ENCODE results near the gene TNNI2. TPM values are rescaled to one million over a fixed set of nuclear protein-coding genes. Genes with fewer than 3 reads are reported as not detected.

TNNI2 gene
- total RNA-seq, 2 donors from 2014 or later = not detected

DNA sequence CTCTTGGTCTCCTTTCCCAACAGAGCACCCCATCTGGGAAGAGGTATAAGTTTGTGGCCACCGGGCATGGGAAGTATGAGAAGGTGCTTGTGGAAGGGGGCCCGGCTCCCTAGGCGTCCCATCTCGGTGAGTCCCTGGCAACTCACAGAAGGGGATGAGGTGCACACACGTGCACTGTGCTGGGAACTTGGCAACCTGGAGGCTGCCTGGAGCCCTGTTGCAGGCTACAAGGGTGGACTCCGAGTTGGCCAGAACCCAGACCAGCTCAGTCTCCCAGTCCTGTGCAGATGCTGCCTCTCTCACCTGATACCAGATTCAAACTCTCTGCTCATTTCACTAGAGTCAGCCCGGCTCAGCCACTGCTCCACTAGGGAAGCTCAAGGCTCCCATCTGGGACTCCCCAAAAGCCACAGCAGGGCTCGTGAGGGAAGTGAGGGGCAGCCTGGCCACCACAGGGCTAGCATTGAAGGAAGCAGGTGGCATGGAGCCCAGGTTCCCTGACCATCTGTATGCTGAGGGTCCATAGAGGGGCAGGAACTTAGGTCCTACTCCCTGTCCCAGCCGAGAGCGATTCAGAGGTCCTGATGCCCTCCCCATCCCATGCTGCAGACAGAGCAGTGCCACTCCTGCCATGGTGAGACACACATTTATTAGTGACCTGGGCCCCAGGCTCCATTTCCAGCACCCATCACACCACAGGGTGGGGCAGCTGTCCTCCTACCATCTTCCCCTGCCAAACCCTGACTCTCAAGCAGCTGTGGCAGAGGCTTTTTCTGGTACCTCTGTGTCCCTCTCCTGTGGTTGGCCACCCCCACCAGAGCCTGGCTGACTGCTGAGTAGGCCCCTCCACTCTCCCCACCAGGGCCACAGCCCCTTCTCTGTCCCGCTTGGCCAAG, 48.9 kb downstream of the TNNI2 start:
- Histone ChIP-seq H3K27me3 (ENCODE audit: control insufficient read depth, insufficient read depth, low read length, poor library complexity, severe bottlenecking) (peaks cover 13% of the 10 kb centered on the region), H3K4me3 (ENCODE audit: low read length) (no peak overlapping the region), H3K4me1 (ENCODE audit: control insufficient read depth, insufficient read depth, low read length) (no peaks in the 10 kb centered on the region), H3K9ac (ENCODE audit: extremely low read depth, low read length, poor library complexity, severe bottlenecking) (no peak overlapping the region), H3K9me3 (ENCODE audit: control insufficient read depth, low read length) (no peaks in the 10 kb centered on the region), H3K36me3 (ENCODE audit: control insufficient read depth, insufficient read depth, low read length) (no peaks in the 10 kb centered on the region), H3K27ac (ENCODE audit: low read depth, low read length) (no peak overlapping the region)
- H3K4me1 Mint-ChIP-seq = no peaks in the 10 kb centered on the region
- TF ChIP-seq, protein P1, sequence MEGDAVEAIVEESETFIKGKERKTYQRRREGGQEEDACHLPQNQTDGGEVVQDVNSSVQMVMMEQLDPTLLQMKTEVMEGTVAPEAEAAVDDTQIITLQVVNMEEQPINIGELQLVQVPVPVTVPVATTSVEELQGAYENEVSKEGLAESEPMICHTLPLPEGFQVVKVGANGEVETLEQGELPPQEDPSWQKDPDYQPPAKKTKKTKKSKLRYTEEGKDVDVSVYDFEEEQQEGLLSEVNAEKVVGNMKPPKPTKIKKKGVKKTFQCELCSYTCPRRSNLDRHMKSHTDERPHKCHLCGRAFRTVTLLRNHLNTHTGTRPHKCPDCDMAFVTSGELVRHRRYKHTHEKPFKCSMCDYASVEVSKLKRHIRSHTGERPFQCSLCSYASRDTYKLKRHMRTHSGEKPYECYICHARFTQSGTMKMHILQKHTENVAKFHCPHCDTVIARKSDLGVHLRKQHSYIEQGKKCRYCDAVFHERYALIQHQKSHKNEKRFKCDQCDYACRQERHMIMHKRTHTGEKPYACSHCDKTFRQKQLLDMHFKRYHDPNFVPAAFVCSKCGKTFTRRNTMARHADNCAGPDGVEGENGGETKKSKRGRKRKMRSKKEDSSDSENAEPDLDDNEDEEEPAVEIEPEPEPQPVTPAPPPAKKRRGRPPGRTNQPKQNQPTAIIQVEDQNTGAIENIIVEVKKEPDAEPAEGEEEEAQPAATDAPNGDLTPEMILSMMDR (conservative IDR thresholded peaks at IDR 0.05) = no peak
- no peaks in the 10 kb centered on the region for H3K36me3 Mint-ChIP-seq (ENCODE audit: low read depth)
- H3K4me3 Mint-ChIP-seq = no peak overlapping the region
- no peaks in the 10 kb centered on the region for H3K9me3 Mint-ChIP-seq
- peaks cover 2% of the 10 kb centered on the region for H3K27me3 Mint-ChIP-seq (ENCODE audit: insufficient read depth)
- no peak overlapping the region for H3K27ac Mint-ChIP-seq
- no peak for DNase-seq
- 85 to 95% methylated on average over 4 to 11 of the region's 11 CpGs for WGBS, 2 experiments (ENCODE audit: insufficient coverage in 1 of 2, insufficient read length in 1 of 2)

- Mint-ChIP-seq H3K4me3 (no peak overlapping the region), H3K27ac (no peak overlapping the region), H3K9me3 (no peaks in the 10 kb centered on the region), H3K36me3 (ENCODE audit: low read depth) (no peaks in the 10 kb centered on the region), H3K4me1 (no peaks in the 10 kb centered on the region), H3K27me3 (ENCODE audit: insufficient read depth) (peaks cover 2% of the 10 kb centered on the region)
- Histone ChIP-seq H3K27ac (ENCODE audit: low read depth, low read length) (no peak overlapping the region), H3K9me3 (ENCODE audit: control insufficient read depth, low read length) (no peaks in the 10 kb centered on the region), H3K27me3 (ENCODE audit: control insufficient read depth, insufficient read depth, low read length, poor library complexity, severe bottlenecking) (peaks cover 13% of the 10 kb centered on the region), H3K4me1 (ENCODE audit: control insufficient read depth, insufficient read depth, low read length) (no peaks in the 10 kb centered on the region), H3K4me3 (ENCODE audit: low read length) (no peak overlapping the region), H3K9ac (ENCODE audit: extremely low read depth, low read length, poor library complexity, severe bottlenecking) (no peak overlapping the region), H3K36me3 (ENCODE audit: control insufficient read depth, insufficient read depth, low read length) (no peaks in the 10 kb centered on the region)
- TF ChIP-seq, protein P1 (conservative IDR thresholded peaks at IDR 0.05) = no peak
- 84 to 90% methylated on average over 8 to 9 of the region's 9 CpGs for WGBS, 2 experiments (ENCODE audit: insufficient coverage in 1 of 2, insufficient read length in 1 of 2)
- no peak for DNase-seq
These were observed 49.6 kb downstream of the TNNI2 start for GRCh38 chr11:1888347-1888753.

DNA sequence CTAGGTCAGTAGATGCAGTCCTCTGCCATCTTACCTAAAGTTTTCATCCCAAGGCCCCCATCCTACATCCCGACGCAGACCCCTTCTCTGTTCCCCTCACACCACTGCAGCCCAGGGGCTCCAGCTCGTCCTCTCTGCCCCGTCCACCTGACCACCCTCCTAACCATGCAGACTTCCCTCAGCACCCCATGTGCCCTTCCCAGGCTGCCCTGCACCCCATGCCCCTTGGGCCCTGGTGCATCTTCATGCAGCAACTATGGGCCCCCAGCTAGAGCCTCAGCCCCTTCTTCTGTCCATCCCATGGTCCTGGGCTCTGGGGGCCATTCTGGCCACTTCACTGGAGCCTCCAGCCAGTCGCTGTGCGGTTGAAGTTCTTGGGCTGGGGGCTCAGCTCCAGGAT, 50.0 kb downstream of the TNNI2 start:
- WGBS, 2 experiments (ENCODE audit: insufficient coverage in 1 of 2, insufficient read length in 1 of 2) = 90 to 100% methylated on average over 2 to 6 of the region's 6 CpGs
- Mint-ChIP-seq H3K4me3 (no peak overlapping the region), H3K27ac (no peak overlapping the region)

More for the DNA sequence above, 50.0 kb downstream of the TNNI2 start:
- Mint-ChIP-seq H3K36me3 (ENCODE audit: low read depth) (no peaks in the 10 kb centered on the region), H3K9me3 (no peaks in the 10 kb centered on the region), H3K27me3 (ENCODE audit: insufficient read depth) (peaks cover 2% of the 10 kb centered on the region), H3K4me1 (no peaks in the 10 kb centered on the region)
- Histone ChIP-seq H3K9me3 (ENCODE audit: control insufficient read depth, low read length) (no peaks in the 10 kb centered on the region), H3K4me1 (ENCODE audit: control insufficient read depth, insufficient read depth, low read length) (no peaks in the 10 kb centered on the region), H3K27me3 (ENCODE audit: control insufficient read depth, insufficient read depth, low read length, poor library complexity, severe bottlenecking) (peaks cover 13% of the 10 kb centered on the region), H3K4me3 (ENCODE audit: low read length) (no peak overlapping the region), H3K27ac (ENCODE audit: low read depth, low read length) (no peak overlapping the region), H3K36me3 (ENCODE audit: control insufficient read depth, insufficient read depth, low read length) (no peaks in the 10 kb centered on the region), H3K9ac (ENCODE audit: extremely low read depth, low read length, poor library complexity, severe bottlenecking) (no peak overlapping the region)
- DNase-seq = no peak
- TF ChIP-seq, protein P1 (conservative IDR thresholded peaks at IDR 0.05) = no peak

Data from endodermal cell (in vitro differentiated cells).